NCI-H524 treated with DMSO at 0.1 percent for 48 hours (cell line): Measurements from ENCODE around the gene LGI4.
"Not testable (repeated sequence)": the region's sequence is repeated elsewhere in the genome, so short reads cannot be mapped to it uniquely, and the experiment has no call there.

Experiments used
- DNase-seq: peaks from one replicate; lab custom pipeline; 2025; lab: John Stamatoyannopoulos, UW

LGI4 gene

DNA sequence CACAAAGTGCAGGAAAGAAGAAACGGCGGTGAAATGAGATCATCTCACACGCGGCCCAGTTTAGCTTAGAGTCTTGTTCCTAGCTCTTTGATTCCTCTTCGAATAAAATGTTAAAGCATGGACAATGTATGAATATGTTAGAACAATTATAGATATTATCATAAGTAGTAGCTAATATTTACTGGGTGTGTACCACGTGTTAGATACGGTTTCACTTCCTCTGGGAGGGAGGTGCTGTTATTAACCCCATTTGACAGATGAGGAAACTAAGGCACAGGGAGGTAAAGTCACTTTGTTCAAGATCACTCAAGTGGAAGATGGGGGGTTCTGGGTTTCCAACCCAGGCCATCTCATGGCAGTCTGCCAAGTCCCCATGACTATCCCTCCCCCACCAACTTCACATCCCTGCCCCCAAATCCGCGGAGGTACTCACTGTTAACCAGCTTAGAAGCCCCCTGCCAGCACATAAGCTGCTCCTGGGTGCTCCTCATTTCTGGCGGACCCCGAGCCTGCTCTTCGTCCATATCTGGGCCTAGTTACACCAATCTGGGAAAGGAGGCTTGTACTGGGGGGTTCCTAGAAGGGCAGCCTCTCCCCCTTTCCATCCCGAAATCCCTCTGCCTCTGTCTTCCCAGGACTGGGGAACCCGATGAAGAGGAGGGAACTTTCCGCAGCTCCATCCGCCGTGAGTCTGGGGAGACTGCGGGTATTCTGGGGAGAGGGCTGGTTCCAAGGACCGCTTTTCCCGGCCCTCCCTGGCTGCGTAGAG is 7.2 kb upstream of the LGI4 start:
- DNase-seq, result no peak

DNA sequence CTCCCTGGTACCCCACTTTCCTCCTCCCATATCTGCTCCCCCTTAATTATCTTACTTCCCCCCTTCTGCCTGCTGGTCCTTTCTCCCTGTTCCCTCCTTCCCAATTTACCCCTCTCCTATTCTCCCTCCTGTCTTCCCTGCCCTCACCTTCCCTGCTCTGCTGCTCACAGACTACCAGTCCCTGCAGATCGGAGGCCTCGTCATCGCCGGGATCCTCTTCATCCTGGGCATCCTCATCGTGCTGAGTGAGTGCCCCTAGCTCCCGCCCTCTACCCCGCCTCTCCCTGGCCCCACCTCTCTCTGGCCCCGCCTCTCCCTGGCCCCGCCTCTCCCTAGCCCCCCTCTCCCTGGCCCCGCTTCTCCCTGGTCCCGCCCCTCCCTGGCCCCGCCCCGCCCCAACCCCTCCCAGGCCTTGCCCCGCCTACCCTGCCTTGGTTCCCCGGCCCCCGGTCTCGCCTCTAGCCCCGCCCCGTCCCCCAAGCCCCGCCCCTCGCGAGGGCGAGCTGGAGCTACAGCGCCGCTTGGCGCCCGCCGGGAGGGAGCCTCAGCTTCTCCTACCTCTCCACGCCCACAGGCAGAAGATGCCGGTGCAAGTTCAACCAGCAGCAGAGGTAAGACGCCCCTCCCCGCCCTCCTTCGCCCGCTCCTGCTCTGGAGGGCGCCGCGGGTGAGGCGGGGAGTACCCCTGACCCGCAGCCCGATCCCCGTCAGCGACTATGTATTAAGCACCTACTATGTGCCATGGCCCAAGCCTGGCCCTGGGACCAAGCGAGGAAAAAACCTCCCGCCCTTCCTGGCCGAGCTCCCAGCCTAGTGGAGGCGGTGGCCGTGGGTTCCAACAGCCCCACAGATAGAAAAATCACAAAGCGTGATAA is 6.3 kb upstream of the LGI4 start:
- no peak for DNase-seq

DNA sequence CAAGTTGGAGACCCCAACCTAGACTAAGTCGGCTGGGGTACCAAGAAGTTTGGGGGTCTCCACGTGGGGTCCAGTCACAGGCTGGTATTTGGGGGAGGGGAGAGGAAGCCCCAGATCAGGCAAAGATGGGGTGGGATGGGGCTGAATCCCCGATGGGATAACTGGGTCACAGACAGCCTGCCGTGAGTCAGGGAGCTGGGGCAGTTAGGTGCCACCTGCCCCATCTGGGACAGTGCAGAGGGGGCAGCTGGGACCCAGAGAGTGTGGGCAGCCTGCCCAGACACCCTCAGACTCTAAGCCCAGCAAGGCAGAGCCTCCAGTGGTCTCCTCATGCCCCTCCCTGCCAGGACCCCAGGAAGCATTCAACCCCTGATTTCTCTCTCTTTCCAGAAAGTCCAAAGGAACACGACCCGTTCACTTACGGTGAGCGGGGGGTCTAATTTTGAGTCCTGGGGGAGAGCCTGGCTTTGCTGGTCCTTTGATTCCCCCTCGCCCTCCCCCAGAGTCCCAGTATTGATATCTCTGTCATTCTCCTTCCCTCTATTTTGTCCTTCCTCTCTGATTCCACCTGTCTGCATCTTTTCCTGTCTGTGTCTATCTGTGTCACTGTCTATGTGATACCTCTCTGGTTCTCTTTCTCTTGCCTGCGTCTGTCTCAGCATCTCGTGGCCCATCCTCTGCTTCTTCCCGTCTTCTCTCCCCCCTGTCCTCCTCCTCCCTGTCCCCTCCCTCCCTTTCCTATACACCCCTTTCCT is 5.5 kb upstream of the LGI4 start:
- DNase-seq, result no peak

DNA sequence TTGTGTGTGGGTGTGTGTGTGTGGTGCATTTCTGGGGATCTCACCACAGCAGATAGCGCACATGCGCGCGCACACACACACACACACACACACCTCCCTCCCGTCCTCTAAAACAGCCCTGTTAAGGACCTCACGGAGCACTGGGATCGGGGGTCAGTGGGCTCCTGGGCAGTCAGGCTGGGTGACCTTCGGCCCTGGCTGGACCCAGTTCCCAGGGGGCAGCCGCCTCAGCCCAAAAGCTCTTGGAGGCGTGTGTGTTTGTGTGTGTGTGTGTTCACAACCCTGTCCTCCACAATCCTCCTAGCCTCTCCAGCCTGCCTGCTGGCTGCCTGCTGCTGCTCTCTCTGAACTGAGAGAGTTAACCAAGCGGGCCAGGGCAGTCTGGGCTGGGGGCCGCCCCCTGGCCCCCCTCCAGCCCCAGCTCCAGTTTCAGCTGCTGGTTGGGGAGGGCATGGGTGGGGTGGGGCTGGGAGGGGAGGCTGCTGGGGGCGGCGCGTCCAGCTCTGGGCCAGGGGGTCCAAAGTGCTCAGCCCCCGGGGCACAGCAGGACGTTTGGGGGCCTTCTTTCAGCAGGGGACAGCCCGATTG is 3.5 kb upstream of the LGI4 start, which contains the start of gene FXYD1:
FXYD1 (plus strand) TSS at position 520 of the 588 bp plus-strand sequence. CDS start 1,256 bp downstream, outside the sequence.
- DNase-seq, result no peak

DNA sequence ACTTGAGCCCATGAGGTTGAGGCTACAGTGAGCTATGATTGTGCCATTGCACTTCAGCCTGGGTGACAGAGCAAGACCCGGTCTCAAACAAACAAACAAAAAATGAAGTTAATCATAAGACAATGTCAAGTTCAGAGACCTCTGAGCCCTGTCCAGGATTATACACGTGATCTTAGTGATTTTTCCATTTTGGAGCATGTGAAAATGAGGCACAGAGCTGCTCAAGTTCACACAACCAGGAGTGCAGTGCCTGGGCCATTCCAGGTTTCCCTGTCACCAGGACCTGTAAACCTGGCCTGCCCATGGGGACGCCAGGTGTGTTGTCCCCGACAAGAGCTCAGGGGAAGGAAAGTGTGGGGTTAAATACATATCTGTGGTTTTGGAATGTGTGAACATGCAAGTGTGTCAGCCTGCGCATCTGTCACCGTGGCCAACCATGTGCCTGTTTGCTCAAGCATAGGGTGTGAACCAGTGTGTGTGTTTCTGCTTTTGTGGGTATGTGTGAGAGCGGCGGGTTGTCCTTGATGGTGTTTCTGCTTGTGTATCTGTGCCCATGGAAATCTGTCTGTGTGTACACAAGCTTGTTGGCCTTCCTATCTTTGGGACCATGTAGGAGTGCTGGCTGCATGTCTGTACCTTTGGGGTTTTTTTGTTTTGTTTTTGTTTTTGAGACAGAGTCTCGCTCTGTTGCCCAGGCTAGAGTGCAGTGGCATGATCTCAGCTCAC is 2.3 kb upstream of the LGI4 start:
- DNase-seq, result no peak

DNA sequence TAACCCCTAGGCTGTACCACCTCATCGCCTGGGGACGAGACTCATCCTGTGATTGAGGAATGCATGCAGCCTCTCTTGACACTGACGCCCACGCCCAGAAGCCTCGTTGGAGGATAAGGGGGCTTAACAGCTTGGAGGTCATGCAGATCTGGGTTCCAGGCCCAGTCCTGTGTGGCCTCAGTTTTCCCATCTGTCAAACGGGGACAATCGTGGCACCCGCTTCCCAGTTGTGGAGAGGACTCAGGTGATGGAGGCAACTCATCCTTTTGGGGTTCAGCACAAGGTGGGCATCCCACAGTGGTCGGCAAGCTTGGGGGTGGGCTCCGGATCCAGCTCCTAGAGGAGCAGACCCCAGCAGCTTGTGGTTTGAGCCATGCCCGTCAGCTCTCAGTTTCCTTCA is 1.4 kb upstream of the LGI4 start:
- DNase-seq, result no peak

DNA sequence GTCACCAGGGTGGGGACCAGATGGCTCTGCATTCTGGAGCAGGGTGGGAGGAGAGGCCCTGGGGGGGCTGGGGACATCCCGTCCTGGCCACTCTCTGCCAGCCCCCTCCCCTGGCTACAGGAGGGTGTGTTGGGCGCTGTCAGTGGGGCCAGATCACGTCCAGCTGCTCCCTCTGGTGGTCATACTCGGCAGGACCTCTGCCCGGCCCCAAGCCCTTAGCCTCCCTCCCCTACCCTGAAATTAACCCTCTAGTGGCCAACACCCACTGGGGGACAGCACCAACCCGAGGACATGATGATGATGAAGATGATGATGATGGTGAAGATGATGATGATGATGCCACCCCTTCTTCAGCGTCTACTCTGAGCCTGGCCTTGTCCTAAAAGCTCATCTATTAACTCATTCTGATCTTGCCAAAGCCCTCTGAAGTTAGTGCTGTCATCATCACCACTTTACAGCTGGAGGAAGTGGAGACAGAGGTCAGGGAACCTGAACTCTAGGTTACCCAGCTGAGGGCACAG is 590 bp upstream of the LGI4 start:
- peak; percentile 28 for DNase-seq

DNA sequence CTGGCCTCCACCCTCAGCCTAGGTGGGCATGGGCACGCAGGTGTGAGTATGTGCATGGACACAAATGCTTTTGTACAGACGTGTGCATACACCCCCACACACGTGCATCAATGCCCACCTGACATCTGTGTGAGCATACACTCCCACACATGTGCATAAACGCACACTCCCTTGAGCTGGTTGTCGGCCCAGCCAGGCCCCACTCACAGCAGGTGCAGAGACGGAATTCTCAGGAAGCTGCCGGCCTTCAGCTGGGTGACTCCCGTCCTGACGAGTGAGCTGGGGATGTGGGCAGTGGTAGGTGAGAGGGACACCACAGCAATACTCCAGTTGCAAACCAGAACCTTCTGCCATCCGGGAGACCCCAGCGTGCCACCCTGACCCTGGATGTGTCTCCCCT is 1.0 kb downstream of the LGI4 start:
- DNase-seq, result no peak

DNA sequence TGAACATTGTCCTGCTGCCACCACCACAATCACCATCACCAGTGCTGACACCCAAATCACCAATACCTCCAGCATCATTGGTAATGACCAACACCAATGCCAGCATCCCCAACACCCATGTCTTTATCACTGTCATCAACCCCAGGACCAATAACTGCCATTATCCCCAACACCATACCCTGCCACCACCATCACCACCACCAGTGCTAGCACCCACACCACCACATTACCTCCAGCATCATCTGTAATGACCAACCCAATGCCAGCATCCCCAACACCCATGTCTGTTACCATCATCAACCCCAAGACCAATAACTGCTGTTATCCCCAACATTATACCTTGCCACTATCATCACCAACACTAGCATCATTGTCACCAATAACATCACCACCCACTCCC is 2.6 kb downstream of the LGI4 start:
- no peak for DNase-seq

DNA sequence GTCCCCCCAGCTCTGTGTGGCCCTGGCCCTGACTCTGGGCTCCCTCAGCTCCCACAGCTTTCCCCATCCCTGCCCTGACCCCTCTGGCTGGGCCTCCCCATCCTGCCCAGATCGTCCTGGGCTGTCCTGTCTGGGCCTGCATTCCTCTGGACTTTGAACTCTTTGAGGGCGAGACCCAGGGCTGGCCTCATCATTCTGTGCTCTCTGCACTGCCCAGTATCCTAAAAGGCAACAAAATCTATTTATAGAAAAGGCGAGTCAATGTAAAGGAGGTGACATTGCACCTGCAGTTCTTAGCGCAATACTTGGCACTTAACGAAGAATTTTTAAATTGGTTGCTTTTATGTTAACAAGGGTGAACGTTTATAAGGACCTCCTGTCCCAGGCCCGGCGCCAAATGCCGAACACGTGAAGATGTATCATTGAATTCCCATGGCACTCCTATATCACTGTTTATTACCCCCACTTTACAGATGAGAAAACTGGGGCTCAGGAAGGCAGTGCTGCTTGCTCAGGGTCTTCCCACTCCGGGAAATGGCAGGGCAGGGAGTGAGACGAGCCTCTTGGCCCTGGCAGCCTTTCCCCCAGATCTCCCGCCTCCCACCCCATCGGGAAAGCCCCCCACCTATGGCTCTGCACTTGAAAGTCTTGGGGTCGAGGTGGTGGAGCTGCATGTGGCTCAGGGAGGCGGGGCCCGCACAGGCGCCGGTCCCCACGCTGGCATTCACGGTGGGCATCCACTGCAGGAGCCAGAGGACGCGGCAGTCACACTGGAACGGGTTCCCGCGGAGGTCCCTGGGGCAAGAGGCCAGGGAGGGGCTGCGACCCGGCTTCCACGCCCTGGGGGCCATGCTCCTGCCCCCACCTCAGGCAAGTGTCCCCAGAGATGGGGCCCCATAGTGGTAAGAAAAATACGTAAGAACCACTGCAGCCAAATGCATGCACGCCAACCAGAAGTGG is 3.8 kb downstream of the LGI4 start:
- no peak for DNase-seq

DNA sequence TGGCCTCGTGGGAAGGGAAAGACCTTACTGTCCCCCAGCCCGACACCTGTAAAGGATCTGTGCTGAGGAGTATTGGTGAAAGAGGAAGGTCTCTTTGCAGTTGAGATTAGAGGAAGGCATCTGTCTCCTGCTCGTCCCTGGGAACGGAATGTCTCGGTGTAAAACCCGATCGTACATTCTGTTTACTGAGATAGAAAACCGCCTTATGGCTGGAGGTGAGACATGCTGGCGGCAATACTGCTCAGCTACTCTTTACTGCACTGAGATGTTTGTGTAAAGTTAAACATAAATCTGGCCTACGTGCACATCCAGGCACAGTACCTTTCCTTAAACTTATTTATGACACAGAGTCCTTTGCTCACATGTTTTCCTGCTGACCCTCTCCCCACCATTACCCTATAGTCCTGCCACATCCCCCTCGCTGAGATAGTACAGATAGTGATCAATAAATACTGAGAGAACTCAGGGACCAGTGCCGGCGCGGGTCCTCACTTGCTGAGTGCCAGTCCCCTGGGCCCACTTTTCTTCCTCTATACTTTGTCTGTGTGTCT is 5.1 kb downstream of the LGI4 start:
- DNase-seq, result not testable (repeated sequence)

DNA sequence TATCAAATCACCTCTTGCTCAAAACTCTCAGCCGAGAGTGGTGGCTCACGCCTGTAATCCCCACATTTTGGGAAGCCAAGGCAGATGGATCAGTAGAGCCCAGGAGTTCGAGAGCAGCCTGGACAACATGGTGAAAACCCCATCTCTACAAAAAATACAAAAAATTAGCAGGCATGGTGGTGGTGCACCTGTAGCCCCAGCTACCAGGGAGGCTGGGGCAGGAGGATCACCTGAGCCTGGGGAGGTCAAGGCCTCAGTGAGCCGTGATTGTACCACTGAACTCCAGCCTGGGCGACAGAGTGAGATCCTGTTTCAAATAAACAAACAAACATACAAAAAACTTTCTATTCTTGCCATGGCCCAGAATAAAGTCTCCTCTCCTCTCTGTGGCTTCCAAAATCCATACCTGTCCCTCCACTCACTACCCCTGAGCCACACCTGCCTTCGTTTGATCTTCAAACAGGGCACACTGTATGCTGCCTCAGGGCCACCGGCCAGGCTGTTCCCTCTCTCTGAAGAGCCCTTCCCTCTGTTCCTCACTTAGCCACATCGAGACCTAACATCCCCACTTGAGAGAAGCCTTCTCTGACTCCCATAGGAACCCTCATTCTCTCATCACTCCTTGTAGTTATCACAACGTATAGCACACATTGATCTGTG is 6.3 kb downstream of the LGI4 start:
- DNase-seq, result no peak

DNA sequence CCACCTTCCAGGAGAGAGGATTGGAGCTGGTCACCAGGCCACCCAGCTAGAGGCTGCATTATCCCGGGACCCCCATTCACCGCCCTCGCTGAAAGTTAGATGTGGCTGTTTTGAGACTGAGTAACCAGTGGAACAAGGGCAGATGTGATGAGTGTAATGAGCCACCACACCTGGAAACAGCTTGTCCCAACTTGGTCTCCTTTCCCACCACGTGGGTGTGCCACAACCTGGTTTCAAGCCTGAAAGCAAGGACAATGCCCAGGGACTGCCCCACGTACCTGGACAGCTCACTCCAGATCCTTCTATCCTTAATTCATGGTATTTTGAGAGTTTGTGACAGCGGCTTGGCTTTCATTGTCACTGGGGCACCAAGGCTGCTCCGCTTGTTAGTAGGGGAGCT is 7.0 kb downstream of the LGI4 start:
- no peak for DNase-seq

DNA sequence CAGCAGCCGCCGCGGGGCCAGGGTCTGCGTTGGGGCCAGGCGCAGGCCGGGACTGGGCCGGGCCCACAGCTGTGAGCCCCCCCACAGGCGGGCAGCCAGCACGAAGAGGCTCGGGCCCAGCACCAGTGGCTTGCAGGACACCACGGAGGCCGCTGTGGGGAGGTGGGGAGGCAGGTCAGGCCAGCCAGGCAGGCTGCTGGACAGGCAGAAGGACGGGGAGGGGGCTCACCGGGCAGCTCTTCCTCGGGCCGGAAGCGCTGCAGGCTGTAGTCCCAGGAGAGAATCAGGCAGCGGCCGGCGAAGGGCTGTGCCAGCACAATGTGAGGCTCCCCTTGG is 8.3 kb downstream of the LGI4 start:
- DNase-seq, result no peak

DNA sequence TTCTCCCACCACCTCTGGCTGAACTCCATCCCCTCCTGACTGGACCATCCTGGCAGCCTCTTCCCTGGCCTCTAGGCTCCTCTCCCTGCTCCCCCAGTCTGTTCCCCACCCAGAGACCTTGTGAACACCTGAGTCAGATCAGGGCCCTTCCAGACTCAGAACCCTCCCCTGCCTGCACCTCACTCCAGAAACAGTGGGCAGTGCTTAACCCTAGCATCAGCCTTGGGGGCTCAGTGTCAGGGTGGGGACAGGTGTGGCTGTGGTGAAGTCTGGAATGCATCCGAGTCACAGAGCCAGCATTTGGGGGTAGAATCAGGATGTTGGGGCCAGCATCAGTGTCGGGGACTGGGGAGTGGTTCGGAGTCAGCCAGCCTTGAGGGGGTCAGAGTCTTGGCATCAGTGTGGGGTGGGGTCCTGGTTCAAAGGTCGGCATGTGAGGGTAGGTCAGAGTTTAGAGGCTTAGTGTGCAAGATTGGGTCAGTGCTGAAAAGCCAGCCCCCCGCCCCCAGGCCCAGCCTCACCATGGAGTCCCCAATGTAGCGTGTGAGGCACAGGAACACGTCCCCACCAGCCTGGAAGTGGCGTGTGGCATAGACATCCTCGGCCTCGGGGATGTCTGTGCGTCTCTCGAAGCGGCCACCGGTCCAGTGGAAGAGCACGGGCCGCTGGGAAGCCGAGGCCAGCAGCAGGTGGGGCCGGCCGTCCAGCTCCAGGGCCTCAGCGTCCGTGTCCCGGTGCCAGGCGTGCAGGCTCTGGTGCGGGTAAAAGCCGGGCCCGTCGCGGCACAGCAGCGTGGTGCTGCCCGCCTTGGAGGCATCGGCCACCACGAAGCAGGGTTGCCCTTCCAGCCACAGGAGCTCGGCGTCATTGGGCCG is 8.9 kb downstream of the LGI4 start:
- DNase-seq, result no peak

DNA sequence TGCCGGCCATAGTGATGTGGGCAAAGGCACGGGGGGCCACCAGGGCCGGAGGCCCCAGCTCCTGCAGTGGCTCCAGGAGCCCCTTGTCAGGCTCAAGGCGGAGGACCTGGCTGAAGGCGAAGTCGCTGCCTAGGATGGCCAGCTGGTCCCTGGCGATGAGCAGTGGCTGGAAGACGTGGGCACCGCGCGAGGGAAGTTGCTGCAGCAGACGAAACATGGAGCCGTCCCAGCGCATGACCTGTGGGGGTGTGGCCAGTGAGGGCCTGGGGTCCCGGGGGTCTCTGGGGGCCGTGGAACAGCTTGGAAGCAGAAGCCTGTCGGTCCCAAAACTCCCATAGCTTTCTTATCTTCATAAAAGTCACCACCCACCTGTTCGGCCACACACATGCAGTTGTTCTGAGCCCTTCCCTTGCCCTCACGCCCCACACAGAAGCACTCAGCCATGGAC is 9.6 kb downstream of the LGI4 start:
- DNase-seq, result no peak

DNA sequence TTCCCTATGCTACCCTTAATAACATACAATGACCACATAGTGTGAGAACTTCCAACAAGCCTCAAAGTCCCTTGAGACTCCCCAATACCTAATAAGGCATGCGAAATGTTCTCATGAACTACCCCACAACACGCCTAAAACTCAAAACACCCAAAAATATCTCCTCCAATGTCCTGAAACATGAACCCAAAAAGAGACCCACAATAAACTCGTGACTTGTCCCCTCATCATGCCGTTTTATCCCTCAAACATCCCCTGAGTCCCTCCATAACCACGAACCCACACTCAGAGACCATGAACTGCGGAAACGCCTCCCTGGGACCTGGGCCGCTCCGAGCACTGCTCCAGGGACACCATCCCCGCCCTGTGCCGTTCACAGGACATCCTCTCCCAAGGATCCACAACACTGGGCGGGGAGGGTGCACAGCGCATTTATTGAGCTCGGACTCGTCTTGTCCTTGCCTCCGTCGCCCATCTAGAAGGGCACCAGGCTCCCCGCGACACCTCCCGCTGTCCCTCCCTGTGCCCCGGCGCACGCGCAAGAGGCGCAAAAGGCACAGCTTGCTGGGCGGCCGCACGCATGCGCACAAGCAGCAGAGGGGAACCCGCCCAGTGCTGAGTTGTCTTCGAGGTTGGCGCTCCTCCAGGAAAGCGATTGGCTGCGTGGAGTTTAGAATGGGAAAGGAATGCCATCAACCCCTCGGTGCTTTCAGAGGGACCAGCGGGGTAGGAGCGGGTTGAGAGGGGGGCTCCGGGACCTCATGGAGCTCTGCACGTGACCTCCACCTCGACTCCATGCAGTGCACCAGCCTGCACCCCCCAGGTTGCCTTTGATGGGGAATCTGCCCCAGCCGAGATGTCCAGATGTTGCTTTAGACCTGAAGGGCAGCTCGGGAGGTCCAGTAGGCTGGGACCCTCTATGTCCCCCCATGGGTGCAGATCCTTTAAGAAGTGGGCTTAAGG is 10.5 kb downstream of the LGI4 start:
- peak; percentile 53 for DNase-seq
